Measurements from ENCODE around the gene C3orf85. TPM values are rescaled to one million over a fixed set of nuclear protein-coding genes. Genes with fewer than 3 reads are reported as not detected.

Gene C3orf85
- total and polyA plus RNA-seq, 4 donors, result not detected

DNA sequence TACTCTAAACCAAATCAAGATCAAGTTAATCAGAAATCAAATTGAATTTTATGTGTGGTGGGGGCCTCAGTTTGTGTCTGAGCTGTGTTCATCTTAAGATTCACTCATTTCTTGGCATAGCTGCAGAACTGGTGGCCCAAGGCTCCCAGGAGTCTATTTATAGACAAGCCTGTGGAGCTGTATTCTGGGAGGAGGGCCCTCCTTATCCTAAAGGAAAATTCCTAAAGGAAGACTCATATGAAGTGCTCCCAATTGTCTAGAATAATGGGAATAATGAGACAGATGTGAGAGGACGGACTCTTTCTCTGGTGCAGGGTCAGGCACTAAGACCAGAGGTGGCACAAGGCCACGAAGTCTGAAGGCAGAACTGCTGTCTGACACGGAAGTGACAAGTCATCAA lies 38.9 kb downstream of the C3orf85 start:
- DNase-seq, result no peak
- no peak overlapping the region for H3K4me3 ChIP-seq
- WGBS, 2 donors, result 78% methylated on average over 3 of the region's 3 CpGs
- TF ChIP-seq, protein P1, sequence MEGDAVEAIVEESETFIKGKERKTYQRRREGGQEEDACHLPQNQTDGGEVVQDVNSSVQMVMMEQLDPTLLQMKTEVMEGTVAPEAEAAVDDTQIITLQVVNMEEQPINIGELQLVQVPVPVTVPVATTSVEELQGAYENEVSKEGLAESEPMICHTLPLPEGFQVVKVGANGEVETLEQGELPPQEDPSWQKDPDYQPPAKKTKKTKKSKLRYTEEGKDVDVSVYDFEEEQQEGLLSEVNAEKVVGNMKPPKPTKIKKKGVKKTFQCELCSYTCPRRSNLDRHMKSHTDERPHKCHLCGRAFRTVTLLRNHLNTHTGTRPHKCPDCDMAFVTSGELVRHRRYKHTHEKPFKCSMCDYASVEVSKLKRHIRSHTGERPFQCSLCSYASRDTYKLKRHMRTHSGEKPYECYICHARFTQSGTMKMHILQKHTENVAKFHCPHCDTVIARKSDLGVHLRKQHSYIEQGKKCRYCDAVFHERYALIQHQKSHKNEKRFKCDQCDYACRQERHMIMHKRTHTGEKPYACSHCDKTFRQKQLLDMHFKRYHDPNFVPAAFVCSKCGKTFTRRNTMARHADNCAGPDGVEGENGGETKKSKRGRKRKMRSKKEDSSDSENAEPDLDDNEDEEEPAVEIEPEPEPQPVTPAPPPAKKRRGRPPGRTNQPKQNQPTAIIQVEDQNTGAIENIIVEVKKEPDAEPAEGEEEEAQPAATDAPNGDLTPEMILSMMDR (IDR thresholded peaks at IDR 0.05; ENCODE audit: control extremely low read depth, extremely low read depth), result no peak
- H3K9ac ChIP-seq (ENCODE audit: insufficient read depth in 1 of 2, low read length in 2 of 2), result no peak overlapping the region
- no peaks in the 10 kb centered on the region for H3K27me3 ChIP-seq (ENCODE audit: control insufficient read depth in 3 of 3, insufficient read depth in 3 of 3, low read length in 2 of 3)
- H3K4me1 ChIP-seq (ENCODE audit: control insufficient read depth in 5 of 5, insufficient read depth in 5 of 5, low read length in 5 of 5), result no peaks in the 10 kb centered on the region
- H3K36me3 ChIP-seq (ENCODE audit: control insufficient read depth in 4 of 4, insufficient read depth in 4 of 4, low read length in 4 of 4), result no peaks in the 10 kb centered on the region
- no peak overlapping the region for H3K27ac ChIP-seq (ENCODE audit: low read depth in 1 of 2, low read length in 1 of 2)
- H3K9me3 ChIP-seq (ENCODE audit: control insufficient read depth in 4 of 4, insufficient read depth in 3 of 4, low read length in 3 of 4), result no peaks in the 10 kb centered on the region
- no peak for ATAC-seq (ENCODE audit: insufficient read depth, low FRiP score)

DNA sequence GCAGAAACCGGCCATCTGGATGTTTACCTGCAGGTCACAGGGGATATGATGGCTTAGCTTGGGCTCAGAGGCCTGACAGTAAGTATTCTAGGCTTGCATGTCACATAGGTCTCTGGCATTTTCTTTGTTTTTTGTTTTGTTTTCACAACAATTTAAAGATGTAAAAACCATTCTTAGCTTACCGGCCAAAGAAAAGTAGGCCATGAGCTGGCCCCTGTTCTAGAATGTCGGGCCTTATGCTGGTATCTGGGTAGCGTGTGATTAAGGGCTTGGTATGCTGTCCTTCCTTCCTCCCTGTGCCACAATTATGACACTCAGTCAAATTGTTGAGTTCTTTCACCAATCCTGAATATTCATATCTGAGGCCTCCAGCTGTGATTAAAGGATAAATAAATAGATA lies 40.2 kb downstream of the C3orf85 start:
- ATAC-seq (ENCODE audit: insufficient read depth, low FRiP score) (no peak), DNase-seq (no peak)
- no peak overlapping the region for H3K4me3 ChIP-seq
- no peaks in the 10 kb centered on the region for H3K36me3 ChIP-seq (ENCODE audit: control insufficient read depth in 4 of 4, insufficient read depth in 4 of 4, low read length in 4 of 4)
- no peaks in the 10 kb centered on the region for H3K27me3 ChIP-seq (ENCODE audit: control insufficient read depth in 3 of 3, insufficient read depth in 3 of 3, low read length in 2 of 3)
- WGBS, 2 donors, result 81 to 89% methylated on average over 4 of the region's 4 CpGs
- TF ChIP-seq, protein P1 (IDR thresholded peaks at IDR 0.05; ENCODE audit: control extremely low read depth, extremely low read depth), result no peak
- no peak overlapping the region for H3K27ac ChIP-seq (ENCODE audit: low read depth in 1 of 2, low read length in 1 of 2)
- H3K9me3 ChIP-seq (ENCODE audit: control insufficient read depth in 4 of 4, insufficient read depth in 3 of 4, low read length in 3 of 4), result no peaks in the 10 kb centered on the region
- H3K9ac ChIP-seq (ENCODE audit: insufficient read depth in 1 of 2, low read length in 2 of 2), result no peak overlapping the region
- no peaks in the 10 kb centered on the region for H3K4me1 ChIP-seq (ENCODE audit: control insufficient read depth in 5 of 5, insufficient read depth in 5 of 5, low read length in 5 of 5)

DNA sequence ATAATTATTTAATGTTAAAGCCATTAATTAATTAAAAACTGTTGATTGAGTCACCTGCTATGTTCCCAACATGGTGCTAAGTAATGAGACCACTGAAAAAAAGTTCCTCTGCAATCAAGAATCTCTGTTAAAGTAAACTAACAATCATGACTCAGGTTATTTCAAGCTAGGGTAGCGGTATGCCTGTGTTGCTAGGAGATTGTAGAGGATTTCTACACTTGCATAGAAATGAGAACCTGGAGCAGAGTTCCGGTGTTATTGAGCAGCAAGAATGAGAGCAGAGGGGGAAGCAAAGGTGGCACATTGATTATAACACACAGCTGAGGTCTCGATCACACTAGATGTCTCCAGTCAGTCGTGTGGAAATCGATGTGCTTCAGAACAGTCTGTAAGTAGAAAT lies 41.4 kb downstream of the C3orf85 start:
- TF ChIP-seq, protein P1 (IDR thresholded peaks at IDR 0.05; ENCODE audit: control extremely low read depth, extremely low read depth), result no peak
- DNase-seq (no peak), ATAC-seq (ENCODE audit: insufficient read depth, low FRiP score) (no peak)
- no peaks in the 10 kb centered on the region for H3K27me3 ChIP-seq (ENCODE audit: control insufficient read depth in 3 of 3, insufficient read depth in 3 of 3, low read length in 2 of 3)
- H3K4me3 ChIP-seq, result no peak overlapping the region
- H3K27ac ChIP-seq (ENCODE audit: low read depth in 1 of 2, low read length in 1 of 2), result no peak overlapping the region
- 73 to 77% methylated on average over 5 of the region's 5 CpGs for WGBS, 2 donors
- no peaks in the 10 kb centered on the region for H3K9me3 ChIP-seq (ENCODE audit: control insufficient read depth in 4 of 4, insufficient read depth in 3 of 4, low read length in 3 of 4)
- H3K4me1 ChIP-seq (ENCODE audit: control insufficient read depth in 5 of 5, insufficient read depth in 5 of 5, low read length in 5 of 5), result no peaks in the 10 kb centered on the region
- H3K36me3 ChIP-seq (ENCODE audit: control insufficient read depth in 4 of 4, insufficient read depth in 4 of 4, low read length in 4 of 4), result no peaks in the 10 kb centered on the region
- no peak overlapping the region for H3K9ac ChIP-seq (ENCODE audit: insufficient read depth in 1 of 2, low read length in 2 of 2)

DNA sequence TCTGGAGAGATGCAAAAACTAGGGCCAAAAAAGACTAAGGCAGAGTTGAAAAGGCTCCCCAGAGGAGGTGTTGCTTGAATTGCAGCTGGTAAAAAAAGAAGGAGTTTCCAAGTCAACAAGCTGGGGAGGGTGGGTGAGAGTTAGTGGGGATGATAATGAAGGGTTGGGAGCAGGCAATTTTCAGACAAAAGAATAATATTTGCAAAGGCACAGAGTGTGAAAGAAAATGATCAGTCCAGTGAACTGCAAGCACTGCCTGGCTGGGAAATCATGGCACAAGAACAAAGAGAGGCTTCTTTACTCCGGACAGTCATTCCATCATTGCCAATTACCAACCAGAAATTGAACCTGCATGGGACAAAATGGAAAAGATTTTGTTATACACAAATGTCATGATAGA lies 42.2 kb downstream of the C3orf85 start:
- Histone ChIP-seq H3K4me1 (ENCODE audit: control insufficient read depth in 5 of 5, insufficient read depth in 5 of 5, low read length in 5 of 5) (no peaks in the 10 kb centered on the region), H3K9me3 (ENCODE audit: control insufficient read depth in 4 of 4, insufficient read depth in 3 of 4, low read length in 3 of 4) (no peaks in the 10 kb centered on the region), H3K36me3 (ENCODE audit: control insufficient read depth in 4 of 4, insufficient read depth in 4 of 4, low read length in 4 of 4) (no peaks in the 10 kb centered on the region), H3K27me3 (ENCODE audit: control insufficient read depth in 3 of 3, insufficient read depth in 3 of 3, low read length in 2 of 3) (no peaks in the 10 kb centered on the region), H3K9ac (ENCODE audit: insufficient read depth in 1 of 2, low read length in 2 of 2) (no peak overlapping the region), H3K4me3 (no peak overlapping the region), H3K27ac (ENCODE audit: low read depth in 1 of 2, low read length in 1 of 2) (no peak overlapping the region)
- DNase-seq (peak in 1 of 3 donors; percentile 35), ATAC-seq (ENCODE audit: insufficient read depth, low FRiP score) (no peak)
- TF ChIP-seq, protein P1 (IDR thresholded peaks at IDR 0.05; ENCODE audit: control extremely low read depth, extremely low read depth), result no peak
- 78 to 93% methylated on average over 1 of the region's 1 CpG for WGBS, 2 donors
